HepG2 (cell line): Measurements from ENCODE around the gene ALDOA. TPM values are rescaled to one million over a fixed set of nuclear protein-coding genes. Genes with fewer than 3 reads are reported as not detected.
A peak's percentile ranks its signal among the peaks of the same experiment; 100 is the strongest.

Experiments used
- CREB3 ChIP-seq: sonication (generic); formaldehyde crosslinking; IDR thresholded peaks from 2 replicates; pipeline ENCODE4 v1.5.0; 2020; ENCODE audit warnings: missing genetic modification reagents
- ETS1 ChIP-seq: sonication (generic); formaldehyde crosslinking; IDR thresholded peaks from 2 replicates; pipeline ENCODE4 v1.4.0; 2020; ENCODE audit warnings: missing genetic modification reagents
- FOSL2 ChIP-seq: sonication (generic); formaldehyde crosslinking; IDR thresholded peaks from 2 replicates; pipeline ENCODE4 v1.4.0; 2020; ENCODE audit warnings: missing genetic modification reagents
- GFI1 ChIP-seq: sonication (generic); formaldehyde crosslinking; IDR thresholded peaks from 2 replicates; pipeline ENCODE4 v1.5.0; 2020; ENCODE audit warnings: missing genetic modification reagents, mild to moderate bottlenecking, borderline replicate concordance
- GPBP1L1 ChIP-seq: sonication (generic); formaldehyde crosslinking; IDR thresholded peaks from 2 replicates; pipeline ENCODE4 v1.5.0; 2020; ENCODE audit warnings: mild to moderate bottlenecking, missing genetic modification reagents
- GPN1 ChIP-seq: sonication (generic); formaldehyde crosslinking; IDR thresholded peaks from 2 replicates; pipeline ENCODE4 v1.5.1; 2020; ENCODE audit warnings: missing genetic modification reagents, borderline replicate concordance
- HES4 ChIP-seq: sonication (generic); formaldehyde crosslinking; IDR thresholded peaks from 2 replicates; pipeline ENCODE4 v1.9.0; 2021; ENCODE audit warnings: mild to moderate bottlenecking, missing genetic modification reagents, borderline replicate concordance
- HHEX ChIP-seq: IDR thresholded peaks from 2 replicates; pipeline ENCODE4 v1.6.1; 2016; ENCODE audit warnings: control low read depth
- HOXA5 ChIP-seq: sonication (generic); formaldehyde crosslinking; IDR thresholded peaks from 2 replicates; pipeline ENCODE4 v1.4.0; 2020; ENCODE audit warnings: missing genetic modification reagents
- KLF13 ChIP-seq: sonication (generic); formaldehyde crosslinking; IDR thresholded peaks from 2 replicates; pipeline ENCODE4 v1.4.0; 2020; ENCODE audit warnings: mild to moderate bottlenecking, missing genetic modification reagents
- MED13 ChIP-seq: sonication (generic); formaldehyde crosslinking; IDR thresholded peaks from 2 replicates; pipeline ENCODE4 v1.5.0; 2020; ENCODE audit warnings: missing genetic modification reagents
- NFKB2 ChIP-seq: sonication (generic); formaldehyde crosslinking; IDR thresholded peaks from 2 replicates; pipeline ENCODE4 v1.4.0; 2020; ENCODE audit warnings: missing genetic modification reagents, borderline replicate concordance
- NFKBIZ ChIP-seq: IDR thresholded peaks from 2 replicates; pipeline ENCODE4 v1.6.1; 2018; ENCODE audit warnings: missing genetic modification reagents, missing compliant biosample characterization
- NR2F1 ChIP-seq, 2 experiments: fragments of 450-650 bp in 1 of 2; formaldehyde crosslinking in 1 of 2; IDR thresholded peaks; 2 replicates each; pipeline versions ENCODE4 v1.5.0 to v1.6.1; 2016 to 2020; ENCODE audit warnings: mild to moderate bottlenecking in 1 of 2, missing compliant biosample characterization in 1 of 2, missing genetic modification reagents in 1 of 2, moderate library complexity in 1 of 2
- POGZ ChIP-seq: sonication (generic); formaldehyde crosslinking; IDR thresholded peaks from 2 replicates; pipeline ENCODE4 v1.4.0; 2020; ENCODE audit warnings: mild to moderate bottlenecking, missing genetic modification reagents
- RBAK ChIP-seq: sonication (generic); formaldehyde crosslinking; IDR thresholded peaks from 2 replicates; pipeline ENCODE4 v1.5.1; 2020; ENCODE audit warnings: mild to moderate bottlenecking, missing genetic modification reagents
- SMARCE1 ChIP-seq: fragments of 450-650 bp; IDR thresholded peaks from 2 replicates; pipeline ENCODE4 v1.6.1; 2017; ENCODE audit warnings: borderline replicate concordance
- SSRP1 ChIP-seq: IDR thresholded peaks from 2 replicates; pipeline ENCODE4 v1.6.1; 2016; ENCODE audit warnings: control low read depth
- TBX2 ChIP-seq: sonication (generic); formaldehyde crosslinking; IDR thresholded peaks from 2 replicates; pipeline ENCODE4 v1.5.0; 2020; ENCODE audit warnings: missing genetic modification reagents, mild to moderate bottlenecking, borderline replicate concordance
- ZBTB2 ChIP-seq: sonication (generic); formaldehyde crosslinking; IDR thresholded peaks from 2 replicates; pipeline ENCODE4 v1.8.0; 2022; ENCODE audit warnings: low read depth, missing genetic modification reagents
- ZFP36 ChIP-seq: fragments of 150-350 bp; IDR thresholded peaks from 2 replicates; pipeline ENCODE4 v1.6.1; 2018; ENCODE audit warnings: borderline replicate concordance, low read length, low read depth; ENCODE audit not compliant: partially characterized antibody
- ZNF124 ChIP-seq: sonication (generic); formaldehyde crosslinking; IDR thresholded peaks from 2 replicates; pipeline ENCODE4 v1.4.0; 2020; ENCODE audit warnings: missing genetic modification reagents
- ZNF232 ChIP-seq: sonication (generic); formaldehyde crosslinking; IDR thresholded peaks from 2 replicates; pipeline ENCODE4 v1.4.0; 2020; ENCODE audit warnings: missing genetic modification reagents, borderline replicate concordance
- ZNF256 ChIP-seq: sonication (generic); formaldehyde crosslinking; conservative IDR thresholded peaks from 2 replicates; pipeline ENCODE4 v1.4.0; 2020; ENCODE audit warnings: missing genetic modification reagents
- ZNF274 ChIP-seq: sonication (generic); formaldehyde crosslinking; IDR thresholded peaks from 2 replicates; pipeline ENCODE4 v1.5.1; 2020; ENCODE audit warnings: mild to moderate bottlenecking, missing genetic modification reagents
- ZNF282 ChIP-seq: fragments of 450-650 bp; IDR thresholded peaks from 2 replicates; pipeline ENCODE4 v1.6.1; 2018; ENCODE audit not compliant: partially characterized antibody
- ZNF333 ChIP-seq: sonication (generic); formaldehyde crosslinking; IDR thresholded peaks from 2 replicates; pipeline ENCODE4 v1.4.0; 2020; ENCODE audit warnings: mild to moderate bottlenecking, missing genetic modification reagents, borderline replicate concordance
- polyA plus RNA-seq, 8 experiments: library from polyadenylated mRNA; depleted of rRNA in 3 of 8; stranded (reverse) in 7 of 8; unstranded in 1 of 8; fragments of >200 nt; fragmentation: Illumina TruSeq in 4 of 8; extraction: Trizol in 4 of 8; gene quantifications; 2 replicates each; pipeline versions ENCODE4 v1.2.1 to v1.2.3, GENCODE V29; 2011 to 2016; ENCODE audit warnings: low read depth in 4 of 8, missing spikeins in 1 of 8, mixed read lengths in 1 of 8; ENCODE audit not compliant: insufficient read depth in 1 of 8
- total RNA-seq, 5 experiments: library from RNA; depleted of rRNA; stranded (reverse); fragments of >200 nt; fragmentation: Illumina TruSeq; extraction: Trizol; gene quantifications; 2 replicates each; pipeline ENCODE4 v1.2.3, GENCODE V29; 2016; ENCODE audit warnings: low read depth in 1 of 5

Gene ALDOA
- total and polyA plus RNA-seq, 2 of the 13 experiments (the other 11 are each of a cell fraction or from before 2014, with no cell fraction given): 925 to 1,884 TPM

GRCh38 chr16:30063278-30063892, 2.2 kb upstream of the ALDOA start (continued):
- no peak for TF ChIP-seq NFKB2 (CRISPR knock-in tag)
- no peak for TF ChIP-seq ZNF282
- TF ChIP-seq ZNF124 (CRISPR knock-in tag): no peak; the same call in 1 of the 2 replicates
- no peak for TF ChIP-seq HHEX (CRISPR knock-in tag)
- no peak for TF ChIP-seq FOSL2 (CRISPR knock-in tag)
- no peak for TF ChIP-seq KLF13 (CRISPR knock-in tag)
- no peak for TF ChIP-seq TBX2
- TF ChIP-seq MED13 (CRISPR knock-in tag): no peak
- TF ChIP-seq GPN1 (CRISPR knock-in tag): no peak
- 0 out of 4 replicates have a peak, but pooled peaks of 1 of the 2 experiments have one; percentile 19 for TF ChIP-seq NR2F1 (CRISPR knock-in tag; IDR thresholded peaks at IDR 0.05)
- TF ChIP-seq GPBP1L1: no peak
- no peak for TF ChIP-seq ZNF333 (CRISPR knock-in tag)
- peak; percentile 33; the same call in 1 of the 2 replicates for TF ChIP-seq RBAK
- no peak for TF ChIP-seq HOXA5 (CRISPR knock-in tag)
- no peak for TF ChIP-seq ZNF256 (CRISPR knock-in tag)
- TF ChIP-seq NFKBIZ (CRISPR knock-in tag): no peak
- no peak for TF ChIP-seq SMARCE1
- TF ChIP-seq ZNF274: no peak
- TF ChIP-seq POGZ (CRISPR knock-in tag): no peak
- no peak for TF ChIP-seq ZFP36
- no peak for TF ChIP-seq ZBTB2 (CRISPR knock-in tag)
- TF ChIP-seq HES4 (CRISPR knock-in tag): peak; percentile 51; the same call in 1 of the 2 replicates
- no peak for TF ChIP-seq GFI1 (CRISPR knock-in tag)
- TF ChIP-seq ZNF232 (CRISPR knock-in tag): no peak
- TF ChIP-seq ETS1 (CRISPR knock-in tag): 0 out of 2 replicates have a peak, but pooled peaks have one; percentile 58
- TF ChIP-seq CREB3 (CRISPR knock-in tag): no peak
- TF ChIP-seq SSRP1 (CRISPR knock-in tag): no peak
